ENCODE measurements around the gene CUL2.

DNA sequence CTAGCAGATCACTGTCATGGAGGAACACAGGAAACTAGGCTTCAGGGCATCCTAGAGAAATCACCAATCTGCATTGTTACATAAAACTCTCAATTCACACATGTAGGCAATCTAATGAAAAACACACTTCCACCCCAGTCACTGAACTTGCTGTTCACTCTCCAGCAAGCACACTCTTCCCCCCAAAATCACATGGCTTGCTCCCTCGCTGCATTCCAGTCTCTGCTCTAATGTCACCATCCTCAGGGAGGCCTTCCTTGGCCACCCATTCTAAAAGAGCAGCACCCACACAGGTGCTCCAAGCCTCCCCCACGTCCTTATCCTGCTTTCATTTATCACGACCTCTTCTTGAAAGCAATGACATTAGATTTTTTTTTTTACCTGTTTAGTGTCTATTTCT is 19.6 kb downstream of the CUL2 start:
- TF ChIP-seq CTCF (IDR thresholded peaks at IDR 0.05) (no peak), POLR2A (IDR thresholded peaks at IDR 0.05) (no peak), EP300 (IDR thresholded peaks at IDR 0.05) (no peak)
